ENCODE measurements around the gene DCAF15.

GRCh38 chr19:13999085-13999484, 46.8 kb downstream of the DCAF15 start:
- TF ChIP-seq POLR2A (IDR thresholded peaks at IDR 0.05; ENCODE audit: low read depth, low read length) (no peak), TAF1 (IDR thresholded peaks at IDR 0.05; ENCODE audit: borderline replicate concordance, low read depth, low read length) (no peak)
